GM12892 (cell line): Measurements from ENCODE around the gene VAV2.

Experiments
- POLR2A ChIP-seq: IDR thresholded peaks from 2 replicates; pipeline ENCODE4 v1.6.1; 2011; ENCODE audit warnings: low read depth, low read length, control low read depth
- POLR2AphosphoS5 ChIP-seq: IDR thresholded peaks from 2 replicates; pipeline ENCODE4 v1.6.1; 2011; ENCODE audit warnings: low read depth, low read length, control low read depth
- TAF1 ChIP-seq: IDR thresholded peaks from 2 replicates; pipeline ENCODE4 v1.6.1; 2011; ENCODE audit warnings: low read depth, mild to moderate bottlenecking, control low read depth, low read length, borderline replicate concordance

- TF ChIP-seq TAF1, result no peak
- TF ChIP-seq POLR2A, result no peak
- no peak for TF ChIP-seq POLR2AphosphoS5
Measured at GRCh38 chr9:133995012-133995896, 3.1 kb upstream of the VAV2 start.
